ENCODE results near the gene GSDMA.

GSDMA gene

GRCh38 chr17:39920218-39921210, 42.3 kb upstream of the GSDMA start:
- DNase-seq (ENCODE audit: extremely low read depth, insufficient read length): peak; percentile 59
- peaks cover 32% of the 10 kb centered on the region for H3K36me3 ChIP-seq (ENCODE audit: control insufficient read depth, insufficient read depth, low read length)
- TF ChIP-seq, protein P1, sequence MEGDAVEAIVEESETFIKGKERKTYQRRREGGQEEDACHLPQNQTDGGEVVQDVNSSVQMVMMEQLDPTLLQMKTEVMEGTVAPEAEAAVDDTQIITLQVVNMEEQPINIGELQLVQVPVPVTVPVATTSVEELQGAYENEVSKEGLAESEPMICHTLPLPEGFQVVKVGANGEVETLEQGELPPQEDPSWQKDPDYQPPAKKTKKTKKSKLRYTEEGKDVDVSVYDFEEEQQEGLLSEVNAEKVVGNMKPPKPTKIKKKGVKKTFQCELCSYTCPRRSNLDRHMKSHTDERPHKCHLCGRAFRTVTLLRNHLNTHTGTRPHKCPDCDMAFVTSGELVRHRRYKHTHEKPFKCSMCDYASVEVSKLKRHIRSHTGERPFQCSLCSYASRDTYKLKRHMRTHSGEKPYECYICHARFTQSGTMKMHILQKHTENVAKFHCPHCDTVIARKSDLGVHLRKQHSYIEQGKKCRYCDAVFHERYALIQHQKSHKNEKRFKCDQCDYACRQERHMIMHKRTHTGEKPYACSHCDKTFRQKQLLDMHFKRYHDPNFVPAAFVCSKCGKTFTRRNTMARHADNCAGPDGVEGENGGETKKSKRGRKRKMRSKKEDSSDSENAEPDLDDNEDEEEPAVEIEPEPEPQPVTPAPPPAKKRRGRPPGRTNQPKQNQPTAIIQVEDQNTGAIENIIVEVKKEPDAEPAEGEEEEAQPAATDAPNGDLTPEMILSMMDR (IDR thresholded peaks at IDR 0.05; ENCODE audit: insufficient read depth, low read length, poor library complexity, severe bottlenecking): no peak
- no peaks in the 10 kb centered on the region for H3K27me3 ChIP-seq (replicated peaks; ENCODE audit: control insufficient read depth, insufficient read depth, low read length)
- H3K4me3 ChIP-seq (replicated peaks; ENCODE audit: low read depth, low read length): no peak overlapping the region

DNA sequence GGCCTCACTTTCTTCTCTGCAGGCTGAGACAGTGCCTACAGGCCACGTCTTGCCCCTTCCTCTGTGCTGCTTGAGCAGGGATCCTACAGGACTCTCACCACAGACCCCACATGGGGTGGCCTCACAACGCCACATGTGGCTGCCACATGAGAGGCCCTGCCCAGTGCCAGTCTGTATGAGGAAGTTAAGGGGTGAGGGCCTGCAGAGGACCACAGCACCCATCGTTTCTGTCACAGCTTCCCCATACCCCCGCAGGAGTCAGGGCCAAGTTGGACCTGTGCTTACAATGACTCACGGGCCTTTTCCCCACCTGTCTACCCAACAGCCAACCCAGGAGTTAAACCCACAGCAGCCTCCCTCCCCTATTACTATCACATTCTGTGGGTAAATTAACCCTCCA, 41.5 kb upstream of the GSDMA start:
- Histone ChIP-seq H3K36me3 (ENCODE audit: control insufficient read depth, insufficient read depth, low read length) (peaks cover 32% of the 10 kb centered on the region), H3K27me3 (replicated peaks; ENCODE audit: control insufficient read depth, insufficient read depth, low read length) (no peaks in the 10 kb centered on the region), H3K4me3 (replicated peaks; ENCODE audit: low read depth, low read length) (no peak overlapping the region)
- DNase-seq (ENCODE audit: extremely low read depth, insufficient read length): peak; percentile 44
- TF ChIP-seq, protein P1 (IDR thresholded peaks at IDR 0.05; ENCODE audit: insufficient read depth, low read length, poor library complexity, severe bottlenecking): no peak

GRCh38 chr17:39922006-39922405, 40.8 kb upstream of the GSDMA start:
- H3K4me3 ChIP-seq (replicated peaks; ENCODE audit: low read depth, low read length): no peak overlapping the region
- peaks cover 32% of the 10 kb centered on the region for H3K36me3 ChIP-seq (ENCODE audit: control insufficient read depth, insufficient read depth, low read length)
- no peaks in the 10 kb centered on the region for H3K27me3 ChIP-seq (replicated peaks; ENCODE audit: control insufficient read depth, insufficient read depth, low read length)
- TF ChIP-seq, protein P1 (IDR thresholded peaks at IDR 0.05; ENCODE audit: insufficient read depth, low read length, poor library complexity, severe bottlenecking): no peak
- DNase-seq (ENCODE audit: extremely low read depth, insufficient read length): no peak

DNA sequence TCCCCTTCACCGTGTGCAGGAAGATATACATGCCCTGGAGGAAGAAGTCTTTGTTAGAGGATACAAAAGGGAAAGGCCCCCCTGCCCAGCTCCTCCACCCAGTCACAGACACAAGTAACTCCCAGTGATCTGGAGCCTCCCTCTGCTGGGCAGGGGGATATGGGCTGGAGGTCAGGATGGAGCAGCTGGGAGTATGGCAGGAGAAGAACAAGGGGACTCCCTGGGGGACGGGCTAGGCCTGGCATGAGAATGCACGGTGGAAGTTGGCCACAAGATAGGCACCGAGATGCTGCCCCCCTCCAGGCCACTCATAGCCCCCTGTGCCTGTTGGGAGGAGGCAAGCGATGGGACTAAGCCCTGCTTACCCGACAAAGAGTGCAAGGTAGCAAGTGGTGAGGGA, 39.6 kb upstream of the GSDMA start:
- TF ChIP-seq, protein P1 (IDR thresholded peaks at IDR 0.05; ENCODE audit: insufficient read depth, low read length, poor library complexity, severe bottlenecking): no peak
- DNase-seq (ENCODE audit: extremely low read depth, insufficient read length): no peak
- Histone ChIP-seq H3K4me3 (replicated peaks; ENCODE audit: low read depth, low read length) (no peak overlapping the region), H3K36me3 (ENCODE audit: control insufficient read depth, insufficient read depth, low read length) (peaks cover 32% of the 10 kb centered on the region), H3K27me3 (replicated peaks; ENCODE audit: control insufficient read depth, insufficient read depth, low read length) (no peaks in the 10 kb centered on the region)

GRCh38 chr17:39923836-39924690, 38.7 kb upstream of the GSDMA start:
- DNase-seq (ENCODE audit: extremely low read depth, insufficient read length): no peak

More at GRCh38 chr17:39923836-39924690, 38.7 kb upstream of the GSDMA start:
- Histone ChIP-seq H3K27me3 (replicated peaks; ENCODE audit: control insufficient read depth, insufficient read depth, low read length) (no peaks in the 10 kb centered on the region), H3K4me3 (replicated peaks; ENCODE audit: low read depth, low read length) (no peak overlapping the region), H3K36me3 (ENCODE audit: control insufficient read depth, insufficient read depth, low read length) (peaks cover 30% of the 10 kb centered on the region)
- TF ChIP-seq, protein P1 (IDR thresholded peaks at IDR 0.05; ENCODE audit: insufficient read depth, low read length, poor library complexity, severe bottlenecking): peak; percentile 23

All from GM06990 (cell line).